Measurements from ENCODE around the gene PHPT1. TPM values are rescaled to one million over a fixed set of nuclear protein-coding genes. Genes with fewer than 3 reads are reported as not detected.

PHPT1 gene
- total and polyA plus RNA-seq, 2 of the 8 experiments (the other 6 are each of a cell fraction or from before 2014, with no cell fraction given): 109 to 226 TPM

DNA sequence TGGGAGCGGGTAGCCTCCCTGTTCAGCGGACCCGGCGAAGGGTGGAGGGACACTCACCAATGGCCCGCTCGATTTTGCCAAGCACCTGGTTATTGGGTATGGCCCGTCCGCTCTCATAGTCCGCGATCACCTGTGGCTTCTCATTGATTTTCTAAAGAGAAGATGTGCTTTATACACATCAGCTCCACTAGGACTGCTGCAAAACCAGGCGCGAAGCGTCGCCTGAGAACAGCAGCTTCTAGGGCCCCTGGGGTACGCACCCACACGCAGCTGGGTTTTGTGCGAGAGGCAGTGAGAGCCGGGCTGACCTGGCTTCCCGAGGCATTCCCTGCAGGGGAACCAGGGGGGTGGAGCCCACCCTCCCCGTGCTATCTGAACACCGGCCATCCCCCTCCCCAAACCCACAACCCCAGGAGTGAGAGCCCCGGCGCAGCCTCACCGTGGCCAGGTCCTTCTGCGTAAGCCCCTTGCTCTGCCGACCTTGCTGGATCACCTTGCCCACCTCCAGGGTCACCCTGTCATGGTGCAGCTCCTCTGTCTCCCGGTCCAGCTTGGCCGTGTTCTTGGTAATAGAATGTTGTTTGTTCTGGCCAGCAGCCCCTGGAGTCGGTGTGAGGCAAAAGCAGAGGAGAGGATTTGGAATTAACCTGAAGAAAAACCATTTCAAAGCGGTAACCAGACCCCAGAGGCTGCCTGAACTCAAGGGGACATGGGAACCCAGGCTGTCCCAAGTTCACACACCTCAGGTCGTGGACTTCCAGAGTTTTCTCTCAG is 13.8 kb downstream of the PHPT1 start (continued):
- TF ChIP-seq TAF1 (IDR thresholded peaks at IDR 0.05; ENCODE audit: low read depth, low read length) (no peak), BRCA1 (IDR thresholded peaks at IDR 0.05; ENCODE audit: low read depth, low read length) (no peak), EGR1 (IDR thresholded peaks at IDR 0.05; ENCODE audit: borderline replicate concordance, low read depth, low read length) (no peak)
